ENCODE results near the gene RGS2.

DNA sequence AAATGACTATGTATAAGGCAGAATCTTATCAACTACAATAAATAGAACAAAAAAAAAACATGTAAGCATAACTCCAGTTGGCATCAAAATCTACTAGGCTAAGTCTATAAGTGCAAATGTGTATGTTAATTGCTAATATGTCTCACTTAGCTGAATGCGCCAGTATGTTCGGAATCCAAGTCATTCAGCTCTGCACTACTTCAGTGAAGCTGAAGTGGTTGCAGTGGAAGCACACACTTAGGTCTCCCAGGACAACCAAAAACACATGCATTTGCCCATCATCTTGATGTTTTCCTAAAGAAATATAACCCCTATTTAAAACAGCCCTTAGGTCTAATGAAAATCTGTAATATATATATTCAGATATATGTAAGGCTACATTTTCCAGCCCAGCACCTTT lies 41.0 kb upstream of the RGS2 start:
- TF ChIP-seq, protein P1, sequence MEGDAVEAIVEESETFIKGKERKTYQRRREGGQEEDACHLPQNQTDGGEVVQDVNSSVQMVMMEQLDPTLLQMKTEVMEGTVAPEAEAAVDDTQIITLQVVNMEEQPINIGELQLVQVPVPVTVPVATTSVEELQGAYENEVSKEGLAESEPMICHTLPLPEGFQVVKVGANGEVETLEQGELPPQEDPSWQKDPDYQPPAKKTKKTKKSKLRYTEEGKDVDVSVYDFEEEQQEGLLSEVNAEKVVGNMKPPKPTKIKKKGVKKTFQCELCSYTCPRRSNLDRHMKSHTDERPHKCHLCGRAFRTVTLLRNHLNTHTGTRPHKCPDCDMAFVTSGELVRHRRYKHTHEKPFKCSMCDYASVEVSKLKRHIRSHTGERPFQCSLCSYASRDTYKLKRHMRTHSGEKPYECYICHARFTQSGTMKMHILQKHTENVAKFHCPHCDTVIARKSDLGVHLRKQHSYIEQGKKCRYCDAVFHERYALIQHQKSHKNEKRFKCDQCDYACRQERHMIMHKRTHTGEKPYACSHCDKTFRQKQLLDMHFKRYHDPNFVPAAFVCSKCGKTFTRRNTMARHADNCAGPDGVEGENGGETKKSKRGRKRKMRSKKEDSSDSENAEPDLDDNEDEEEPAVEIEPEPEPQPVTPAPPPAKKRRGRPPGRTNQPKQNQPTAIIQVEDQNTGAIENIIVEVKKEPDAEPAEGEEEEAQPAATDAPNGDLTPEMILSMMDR (IDR thresholded peaks at IDR 0.05; ENCODE audit: insufficient read depth, low read length, poor library complexity, severe bottlenecking) = no peak
- TF ChIP-seq EZH2phosphoT487 (conservative IDR thresholded peaks at IDR 0.05; ENCODE audit: low read length) = no peak
